ENCODE measurements around the gene CDH26.

The CDH26 gene

GRCh38 chr20:59936409-59936808 lies 21.8 kb upstream of the CDH26 start:
- DNase-seq (ENCODE audit: low read depth): no peak
- TF ChIP-seq CTCF (IDR thresholded peaks at IDR 0.05; ENCODE audit: insufficient read depth, low read depth, low read length, missing control alignments): no peak
- no peak overlapping the region for H3K4me3 ChIP-seq (ENCODE audit: low read length)

- peak overlapping the region; percentile 24 for H3K4me3 ChIP-seq (ENCODE audit: low read length)
These were observed 21.1 kb upstream of the CDH26 start for GRCh38 chr20:59937150-59937549.

GRCh38 chr20:59938221-59938620 lies 20.0 kb upstream of the CDH26 start:
- peak; percentile 45 for DNase-seq (ENCODE audit: low read depth)
- peak overlapping the region; percentile 48 for H3K4me3 ChIP-seq (ENCODE audit: low read length)
- no peak for TF ChIP-seq CTCF (IDR thresholded peaks at IDR 0.05; ENCODE audit: insufficient read depth, low read depth, low read length, missing control alignments)

More at GRCh38 chr20:59937150-59937549, 21.1 kb upstream of the CDH26 start:
- TF ChIP-seq CTCF (IDR thresholded peaks at IDR 0.05; ENCODE audit: insufficient read depth, low read depth, low read length, missing control alignments): no peak
- no peak for DNase-seq (ENCODE audit: low read depth)

GRCh38 chr20:59938696-59939051 lies 19.5 kb upstream of the CDH26 start:
- peak; percentile 24 for DNase-seq (ENCODE audit: low read depth)
- H3K4me3 ChIP-seq (ENCODE audit: low read length): peak overlapping the region; percentile 48
- no peak for TF ChIP-seq CTCF (IDR thresholded peaks at IDR 0.05; ENCODE audit: insufficient read depth, low read depth, low read length, missing control alignments)

GRCh38 chr20:59939052-59939878 lies 19.0 kb upstream of the CDH26 start:
- no peak for DNase-seq (ENCODE audit: low read depth)
- peak overlapping the region; percentile 76 for H3K4me3 ChIP-seq (ENCODE audit: low read length)
- TF ChIP-seq CTCF (IDR thresholded peaks at IDR 0.05; ENCODE audit: insufficient read depth, low read depth, low read length, missing control alignments): no peak

GRCh38 chr20:59939879-59940128 lies 18.4 kb upstream of the CDH26 start:
- DNase-seq (ENCODE audit: low read depth): no peak
- TF ChIP-seq CTCF (IDR thresholded peaks at IDR 0.05; ENCODE audit: insufficient read depth, low read depth, low read length, missing control alignments): no peak
- H3K4me3 ChIP-seq (ENCODE audit: low read length): peak overlapping the region; percentile 76

Measured in epithelial cell of esophagus (primary cell).